Activated T-cell treated with anti-CD3 and anti-CD28 coated beads for 24 hours (primary cell): ENCODE measurements around the gene TAS1R1.
A peak's percentile ranks its signal among the peaks of the same experiment; 100 is the strongest.

ENCODE experiments used
- DNase-seq: peaks from one replicate; pipeline ENCODE4 v3.0.0-alpha.2; 2020; ENCODE audit warnings: low read depth

The TAS1R1 gene

GRCh38 chr1:6574025-6574620 is 19.0 kb downstream of the TAS1R1 start:
- DNase-seq: no peak

- no peak for DNase-seq
Observed at GRCh38 chr1:6574818-6575217, 19.7 kb downstream of the TAS1R1 start.

GRCh38 chr1:6577831-6578525 is 22.9 kb downstream of the TAS1R1 start:
- DNase-seq: no peak

GRCh38 chr1:6578624-6579373 is 23.7 kb downstream of the TAS1R1 start:
- no peak for DNase-seq

GRCh38 chr1:6579374-6580118 is 24.4 kb downstream of the TAS1R1 start, which contains the start of gene ZBTB48:
ZBTB48 (plus strand) TSS chr1:6579994; CDS start chr1:6580610, 616 bp downstream.
- DNase-seq: peak; percentile 96

GRCh38 chr1:6580119-6580592 is 25.0 kb downstream of the TAS1R1 start:
- no peak for DNase-seq

- no peak for DNase-seq
Observed at GRCh38 chr1:6580593-6581409, 25.7 kb downstream of the TAS1R1 start.

GRCh38 chr1:6581561-6582305 is 26.6 kb downstream of the TAS1R1 start:
- DNase-seq: no peak

- DNase-seq: no peak
Observed at GRCh38 chr1:6582370-6582769, 27.3 kb downstream of the TAS1R1 start.

- no peak for DNase-seq
Observed at GRCh38 chr1:6584126-6585080, 29.3 kb downstream of the TAS1R1 start.

- DNase-seq: no peak
Observed at GRCh38 chr1:6585081-6585722, 30.1 kb downstream of the TAS1R1 start.

GRCh38 chr1:6585841-6586240 is 30.7 kb downstream of the TAS1R1 start:
- no peak for DNase-seq

- DNase-seq: no peak
Observed at GRCh38 chr1:6586404-6586816, 31.3 kb downstream of the TAS1R1 start.

GRCh38 chr1:6587261-6588005 is 32.3 kb downstream of the TAS1R1 start:
- DNase-seq: no peak

- DNase-seq: no peak
Observed at GRCh38 chr1:6588128-6588892, 33.2 kb downstream of the TAS1R1 start.

- DNase-seq: no peak
Observed at GRCh38 chr1:6588893-6589520, 33.9 kb downstream of the TAS1R1 start.

GRCh38 chr1:6590046-6590445 is 34.9 kb downstream of the TAS1R1 start:
- no peak for DNase-seq
